Measurements from ENCODE around the gene GP1BA. TPM values are rescaled to one million over a fixed set of nuclear protein-coding genes. Genes with fewer than 3 reads are reported as not detected.

Gene GP1BA
- total RNA-seq, 1 experiment from 2014 or later = not detected

DNA sequence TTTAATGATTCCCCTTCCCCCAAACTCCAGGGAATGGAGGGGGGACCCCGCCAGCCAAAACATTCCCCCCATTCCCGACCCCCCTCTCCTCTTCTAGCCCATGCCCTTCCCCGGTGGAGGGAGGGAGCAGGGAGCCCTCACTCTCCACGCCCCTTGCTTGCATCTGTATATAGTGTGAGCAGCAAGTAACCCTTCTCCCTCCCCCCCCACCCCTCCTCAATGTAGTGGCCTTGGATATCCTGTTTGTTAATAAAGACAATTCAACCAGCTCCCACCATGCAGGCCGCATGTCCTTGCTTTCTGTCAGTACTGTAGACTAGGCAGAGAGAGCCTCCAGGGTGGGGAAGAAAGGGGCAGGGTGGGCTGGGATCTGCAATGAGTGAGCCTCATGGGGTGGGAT lies 34.3 kb upstream of the GP1BA start (continued):
- TF ChIP-seq GTF2I (CRISPR knock-in tag; conservative IDR thresholded peaks at IDR 0.05) (no peak), EMX1 (CRISPR knock-in tag; IDR thresholded peaks at IDR 0.05) (no peak), ZNF263 (CRISPR knock-in tag; IDR thresholded peaks at IDR 0.05; ENCODE audit: low read depth) (no peak), ETV6 (CRISPR knock-in tag; IDR thresholded peaks at IDR 0.05) (no peak), ZBTB21 (CRISPR knock-in tag; IDR thresholded peaks at IDR 0.05; ENCODE audit: borderline replicate concordance) (no peak)

DNA sequence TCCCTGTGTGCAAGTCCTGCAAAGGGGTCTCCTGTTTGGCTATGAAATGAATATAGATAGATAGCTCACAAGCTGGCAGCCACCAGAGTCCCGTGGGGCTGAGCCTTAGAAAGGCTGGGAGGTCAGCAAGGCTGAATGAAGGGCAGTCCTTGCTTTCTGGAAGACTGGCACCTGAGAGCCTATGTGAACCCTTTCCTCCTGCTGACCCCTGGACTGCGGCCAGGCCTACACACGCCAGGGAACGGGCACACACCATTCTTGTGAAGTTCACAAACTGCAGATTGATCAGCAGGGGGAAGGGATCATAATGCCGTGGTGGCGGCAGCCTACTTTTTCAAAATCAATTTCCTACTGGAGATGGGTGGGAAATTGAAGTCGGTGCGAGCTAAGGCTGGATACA lies 33.7 kb upstream of the GP1BA start:
- CTCF ChIA-PET = interaction anchor here (1.2 to 2.8 kb wide), 3 partner anchors 10 to 69 kb away, joined by 3 to 38 read pairs (median 8); partner anchors contain the start of genes RNF167, SLC25A11 and SPAG7
- H3K4me3 Mint-ChIP-seq = peak overlapping the region; percentile 65
- H3K27me3 Mint-ChIP-seq (ENCODE audit: low read depth) = peaks cover 5% of the 10 kb centered on the region
- TF ChIP-seq HMGA2 (CRISPR knock-in tag; IDR thresholded peaks at IDR 0.05) = no peak
- no peak for TF ChIP-seq KAT7 (CRISPR knock-in tag; IDR thresholded peaks at IDR 0.05; ENCODE audit: borderline replicate concordance)
- H3K36me3 Mint-ChIP-seq = peaks cover 9% of the 10 kb centered on the region; the same call in 1 of the 2 replicates
- 0 out of 2 replicates have a peak overlapping the region, but pooled peaks have one; percentile 36 for H3K27ac Mint-ChIP-seq
- ATAC-seq (no peak), DNase-seq (ENCODE audit: low spot score) (no peak)
- H3K4me1 Mint-ChIP-seq = peaks cover 13% of the 10 kb centered on the region
- no peaks in the 10 kb centered on the region for H3K9me3 Mint-ChIP-seq
- POLR2A ChIA-PET = no interaction called here

DNA sequence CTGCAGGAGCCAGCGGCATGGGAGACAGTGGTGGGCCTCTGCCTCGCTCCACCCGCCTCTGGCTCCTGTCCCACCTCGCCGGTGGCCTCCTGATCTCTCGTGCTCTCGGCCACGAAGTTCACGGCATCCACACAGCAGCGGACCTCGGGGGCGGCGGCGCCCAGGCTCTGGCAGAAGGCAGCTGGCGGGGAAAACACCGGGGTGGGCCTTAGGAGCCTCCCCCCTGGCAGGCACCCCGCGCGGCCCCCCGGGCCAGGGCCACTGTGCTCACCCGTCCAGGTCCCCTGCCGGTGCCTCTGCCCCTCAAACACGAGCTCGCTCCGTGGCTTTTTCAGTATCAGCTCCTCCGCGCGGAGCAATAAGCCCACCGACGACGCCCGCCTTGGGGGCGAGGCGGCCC lies 33.1 kb upstream of the GP1BA start:
- DNase-seq (ENCODE audit: low spot score) = no peak
- Mint-ChIP-seq H3K9me3 (no peaks in the 10 kb centered on the region), H3K4me3 (peak overlapping the region; percentile 81), H3K27ac (no peak overlapping the region), H3K27me3 (ENCODE audit: low read depth) (peaks cover 5% of the 10 kb centered on the region), H3K36me3 (peaks cover 9% of the 10 kb centered on the region; the same call in 1 of the 2 replicates), H3K4me1 (peaks cover 16% of the 10 kb centered on the region)
- ChIA-PET POLR2A (interaction anchor here (0.6 to 2.0 kb wide), 7 partner anchors 9 to 516 kb away, joined by 3 to 12 read pairs (median 4); partner anchors contain the start of genes ARRB2, ENO3 and SPAG7), CTCF (interaction anchor here (0.6 to 2.8 kb wide), 12 partner anchors 9 to 343 kb away, joined by 3 to 38 read pairs (median 4); partner anchors contain the start of genes MED11, RNF167, SLC25A11 and SPAG7)
- TF ChIP-seq ELF4 (CRISPR knock-in tag; IDR thresholded peaks at IDR 0.05; ENCODE audit: low read depth) (no peak), ZNF423 (CRISPR knock-in tag; IDR thresholded peaks at IDR 0.05) (peak; percentile 54)
- ATAC-seq = no peak

DNA sequence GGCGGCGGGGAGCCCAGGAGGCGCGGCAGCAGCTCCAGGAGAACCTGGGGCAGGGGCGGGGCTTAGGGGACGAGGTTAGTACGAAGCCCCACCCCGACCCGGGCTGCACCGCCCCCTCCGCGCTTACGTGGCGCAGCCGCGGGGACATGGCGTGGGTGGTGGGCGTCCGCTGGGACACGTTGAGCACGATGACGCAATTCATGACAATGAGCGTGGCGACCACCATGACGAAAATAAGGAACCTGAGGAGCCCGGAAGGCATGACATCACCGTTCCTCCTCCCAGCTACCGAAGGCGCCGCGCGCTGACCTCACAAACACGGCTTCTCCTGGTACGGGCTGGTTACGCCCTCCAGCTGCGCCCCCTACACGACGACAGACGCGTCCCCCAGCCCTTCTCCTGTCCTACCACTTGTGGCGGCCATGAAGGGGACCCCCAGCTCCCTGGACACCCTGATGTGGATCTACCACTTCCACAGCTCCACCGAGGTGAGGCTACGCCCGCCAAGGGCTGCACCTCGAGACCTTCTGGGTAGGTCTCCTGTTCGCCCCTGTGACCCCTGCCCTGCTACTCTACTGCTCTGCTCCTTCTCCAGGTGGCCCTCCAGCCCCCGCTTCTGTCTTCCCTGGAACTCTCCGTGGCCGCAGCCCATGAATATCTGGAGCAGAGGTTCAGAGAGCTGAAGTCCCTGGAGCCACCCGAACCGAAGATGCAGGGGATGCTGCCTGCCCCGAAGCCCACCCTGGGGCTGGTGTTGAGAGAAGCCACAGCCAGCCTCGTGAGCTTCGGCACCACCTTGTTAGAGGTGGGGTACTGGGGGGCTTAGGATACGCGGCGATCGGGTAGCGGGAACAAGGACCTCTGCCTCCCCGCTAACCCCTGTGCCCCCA lies 32.5 kb upstream of the GP1BA start, which contains the start of gene C17orf107:
C17orf107 (plus strand) TSS at position 196 of the 890 bp plus-strand sequence; CDS start at position 423, 227 bp downstream.
- Mint-ChIP-seq H3K36me3 (peaks cover 9% of the 10 kb centered on the region; the same call in 1 of the 2 replicates), H3K9me3 (no peaks in the 10 kb centered on the region), H3K4me1 (peaks cover 16% of the 10 kb centered on the region), H3K27me3 (ENCODE audit: low read depth) (peaks cover 5% of the 10 kb centered on the region), H3K27ac (peak within 1 kb of the TSS; percentile 84; the same call in 1 of the 2 replicates), H3K4me3 (peak within 1 kb of the TSS; percentile 81)
- DNase-seq (ENCODE audit: low spot score) (peak; percentile 84), ATAC-seq (peak; percentile 47)
- ChIA-PET POLR2A (interaction anchor here (0.5 to 2.0 kb wide), 9 partner anchors 9 to 517 kb away, joined by 3 to 12 read pairs (median 4); partner anchors contain the start of genes ARRB2, ENO3, SLC52A1 and SPAG7), CTCF (interaction anchor here (0.6 to 2.8 kb wide), 21 partner anchors 9 to 343 kb away, joined by 3 to 38 read pairs (median 3); partner anchors contain the start of genes ARRB2, MED11, RNF167 and SLC25A11)
- peak; percentile 47; the same call in 1 of the 2 replicates for TF ChIP-seq TEAD1 (CRISPR knock-in tag; IDR thresholded peaks at IDR 0.05)
- TF ChIP-seq, protein P1, sequence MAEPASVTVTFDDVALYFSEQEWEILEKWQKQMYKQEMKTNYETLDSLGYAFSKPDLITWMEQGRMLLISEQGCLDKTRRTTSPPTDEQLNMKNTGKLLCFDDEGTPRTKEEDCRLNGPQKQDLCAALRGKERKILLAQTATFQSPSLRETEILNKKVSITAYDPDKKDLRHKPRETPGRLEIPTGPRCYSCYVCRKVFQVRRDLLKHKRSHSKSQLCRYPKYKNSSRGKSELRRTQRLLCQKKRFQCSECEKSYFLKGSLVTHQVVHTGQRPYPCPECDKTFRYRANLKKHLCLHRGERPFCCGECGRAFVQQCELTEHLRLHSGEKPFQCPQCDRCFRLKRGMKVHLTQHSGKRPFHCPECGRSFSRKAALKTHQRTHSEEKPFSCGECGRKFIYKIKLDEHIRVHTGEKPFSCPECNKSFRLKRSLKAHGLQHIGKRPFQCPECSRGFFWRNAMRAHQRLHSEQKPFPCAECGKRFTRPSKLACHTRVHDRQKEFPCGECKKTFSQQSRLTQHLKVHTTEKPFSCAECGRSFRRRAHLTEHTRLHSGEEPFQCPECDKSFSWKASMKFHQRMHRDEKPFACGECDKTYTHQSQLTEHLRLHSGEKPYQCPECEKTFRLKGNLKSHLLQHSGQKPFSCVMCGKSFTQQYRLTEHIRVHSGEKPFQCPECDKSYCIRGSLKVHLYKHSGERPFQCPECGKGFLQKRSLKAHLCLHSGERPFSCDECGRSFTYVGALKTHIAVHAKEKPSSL (CRISPR knock-in tag; conservative IDR thresholded peaks at IDR 0.05) = no peak
- TF ChIP-seq PRRX2 (CRISPR knock-in tag; IDR thresholded peaks at IDR 0.05) = peak; percentile 10; the same call in 1 of the 2 replicates
- TF ChIP-seq, protein P2, sequence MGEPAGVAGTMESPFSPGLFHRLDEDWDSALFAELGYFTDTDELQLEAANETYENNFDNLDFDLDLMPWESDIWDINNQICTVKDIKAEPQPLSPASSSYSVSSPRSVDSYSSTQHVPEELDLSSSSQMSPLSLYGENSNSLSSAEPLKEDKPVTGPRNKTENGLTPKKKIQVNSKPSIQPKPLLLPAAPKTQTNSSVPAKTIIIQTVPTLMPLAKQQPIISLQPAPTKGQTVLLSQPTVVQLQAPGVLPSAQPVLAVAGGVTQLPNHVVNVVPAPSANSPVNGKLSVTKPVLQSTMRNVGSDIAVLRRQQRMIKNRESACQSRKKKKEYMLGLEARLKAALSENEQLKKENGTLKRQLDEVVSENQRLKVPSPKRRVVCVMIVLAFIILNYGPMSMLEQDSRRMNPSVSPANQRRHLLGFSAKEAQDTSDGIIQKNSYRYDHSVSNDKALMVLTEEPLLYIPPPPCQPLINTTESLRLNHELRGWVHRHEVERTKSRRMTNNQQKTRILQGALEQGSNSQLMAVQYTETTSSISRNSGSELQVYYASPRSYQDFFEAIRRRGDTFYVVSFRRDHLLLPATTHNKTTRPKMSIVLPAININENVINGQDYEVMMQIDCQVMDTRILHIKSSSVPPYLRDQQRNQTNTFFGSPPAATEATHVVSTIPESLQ (CRISPR knock-in tag; IDR thresholded peaks at IDR 0.05) = no peak
- TF ChIP-seq ZBTB21 (CRISPR knock-in tag; IDR thresholded peaks at IDR 0.05; ENCODE audit: borderline replicate concordance) = peak; percentile 98
- TF ChIP-seq, protein P3, sequence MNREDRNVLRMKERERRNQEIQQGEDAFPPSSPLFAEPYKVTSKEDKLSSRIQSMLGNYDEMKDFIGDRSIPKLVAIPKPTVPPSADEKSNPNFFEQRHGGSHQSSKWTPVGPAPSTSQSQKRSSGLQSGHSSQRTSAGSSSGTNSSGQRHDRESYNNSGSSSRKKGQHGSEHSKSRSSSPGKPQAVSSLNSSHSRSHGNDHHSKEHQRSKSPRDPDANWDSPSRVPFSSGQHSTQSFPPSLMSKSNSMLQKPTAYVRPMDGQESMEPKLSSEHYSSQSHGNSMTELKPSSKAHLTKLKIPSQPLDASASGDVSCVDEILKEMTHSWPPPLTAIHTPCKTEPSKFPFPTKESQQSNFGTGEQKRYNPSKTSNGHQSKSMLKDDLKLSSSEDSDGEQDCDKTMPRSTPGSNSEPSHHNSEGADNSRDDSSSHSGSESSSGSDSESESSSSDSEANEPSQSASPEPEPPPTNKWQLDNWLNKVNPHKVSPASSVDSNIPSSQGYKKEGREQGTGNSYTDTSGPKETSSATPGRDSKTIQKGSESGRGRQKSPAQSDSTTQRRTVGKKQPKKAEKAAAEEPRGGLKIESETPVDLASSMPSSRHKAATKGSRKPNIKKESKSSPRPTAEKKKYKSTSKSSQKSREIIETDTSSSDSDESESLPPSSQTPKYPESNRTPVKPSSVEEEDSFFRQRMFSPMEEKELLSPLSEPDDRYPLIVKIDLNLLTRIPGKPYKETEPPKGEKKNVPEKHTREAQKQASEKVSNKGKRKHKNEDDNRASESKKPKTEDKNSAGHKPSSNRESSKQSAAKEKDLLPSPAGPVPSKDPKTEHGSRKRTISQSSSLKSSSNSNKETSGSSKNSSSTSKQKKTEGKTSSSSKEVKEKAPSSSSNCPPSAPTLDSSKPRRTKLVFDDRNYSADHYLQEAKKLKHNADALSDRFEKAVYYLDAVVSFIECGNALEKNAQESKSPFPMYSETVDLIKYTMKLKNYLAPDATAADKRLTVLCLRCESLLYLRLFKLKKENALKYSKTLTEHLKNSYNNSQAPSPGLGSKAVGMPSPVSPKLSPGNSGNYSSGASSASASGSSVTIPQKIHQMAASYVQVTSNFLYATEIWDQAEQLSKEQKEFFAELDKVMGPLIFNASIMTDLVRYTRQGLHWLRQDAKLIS (CRISPR knock-in tag; IDR thresholded peaks at IDR 0.05; ENCODE audit: borderline replicate concordance) = no peak
- TF ChIP-seq ESRRA (CRISPR knock-in tag; IDR thresholded peaks at IDR 0.05; ENCODE audit: borderline replicate concordance) = no peak
- TF ChIP-seq, protein P4, sequence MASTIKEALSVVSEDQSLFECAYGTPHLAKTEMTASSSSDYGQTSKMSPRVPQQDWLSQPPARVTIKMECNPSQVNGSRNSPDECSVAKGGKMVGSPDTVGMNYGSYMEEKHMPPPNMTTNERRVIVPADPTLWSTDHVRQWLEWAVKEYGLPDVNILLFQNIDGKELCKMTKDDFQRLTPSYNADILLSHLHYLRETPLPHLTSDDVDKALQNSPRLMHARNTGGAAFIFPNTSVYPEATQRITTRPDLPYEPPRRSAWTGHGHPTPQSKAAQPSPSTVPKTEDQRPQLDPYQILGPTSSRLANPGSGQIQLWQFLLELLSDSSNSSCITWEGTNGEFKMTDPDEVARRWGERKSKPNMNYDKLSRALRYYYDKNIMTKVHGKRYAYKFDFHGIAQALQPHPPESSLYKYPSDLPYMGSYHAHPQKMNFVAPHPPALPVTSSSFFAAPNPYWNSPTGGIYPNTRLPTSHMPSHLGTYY (CRISPR knock-in tag; IDR thresholded peaks at IDR 0.05) = no peak
- no peak for TF ChIP-seq HMGA2 (CRISPR knock-in tag; IDR thresholded peaks at IDR 0.05)
- TF ChIP-seq, protein P5, sequence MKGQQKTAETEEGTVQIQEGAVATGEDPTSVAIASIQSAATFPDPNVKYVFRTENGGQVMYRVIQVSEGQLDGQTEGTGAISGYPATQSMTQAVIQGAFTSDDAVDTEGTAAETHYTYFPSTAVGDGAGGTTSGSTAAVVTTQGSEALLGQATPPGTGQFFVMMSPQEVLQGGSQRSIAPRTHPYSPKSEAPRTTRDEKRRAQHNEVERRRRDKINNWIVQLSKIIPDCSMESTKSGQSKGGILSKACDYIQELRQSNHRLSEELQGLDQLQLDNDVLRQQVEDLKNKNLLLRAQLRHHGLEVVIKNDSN (CRISPR knock-in tag; IDR thresholded peaks at IDR 0.05) = no peak
